ENCODE results near the gene EMCN.

EMCN gene

DNA sequence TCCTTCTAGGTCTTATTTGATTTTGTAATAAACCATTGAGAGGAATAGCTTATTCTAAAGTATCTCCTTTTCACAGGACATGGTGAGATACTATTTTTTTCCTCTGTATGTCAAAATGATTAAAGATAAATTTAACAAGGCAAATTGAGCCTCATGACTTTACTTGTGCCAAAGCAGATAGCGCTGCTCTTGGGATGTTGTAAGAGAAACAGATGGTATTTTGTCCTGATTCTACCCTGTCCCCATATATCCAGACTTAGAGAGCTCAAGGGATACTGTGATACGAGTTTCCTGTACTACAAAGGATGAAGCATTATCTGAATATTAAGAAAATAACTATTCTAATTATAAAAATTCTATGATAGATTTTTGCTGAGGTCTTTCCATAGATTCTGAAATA is 34.0 kb downstream of the EMCN start:
- Histone ChIP-seq H3K27me3 (ENCODE audit: insufficient read depth, low read length, poor library complexity, severe bottlenecking) (no peaks in the 10 kb centered on the region), H3F3A (ENCODE audit: low read depth) (no peaks in the 10 kb centered on the region), H3K9ac (ENCODE audit: low read depth, low read length, poor library complexity, severe bottlenecking) (no peak overlapping the region), H3K36me3 (ENCODE audit: insufficient read depth, low read length) (no peaks in the 10 kb centered on the region), H3K9me3 (ENCODE audit: insufficient read depth, low read depth, low read length) (no peaks in the 10 kb centered on the region), H3K4me3 (ENCODE audit: low read length, poor library complexity, severe bottlenecking) (no peak overlapping the region), H4K20me1 (ENCODE audit: insufficient read depth, low read length, poor library complexity, severe bottlenecking) (no peaks in the 10 kb centered on the region), H3K79me2 (ENCODE audit: insufficient read depth, low read length) (no peaks in the 10 kb centered on the region), H3K4me2 (ENCODE audit: low read depth, low read length, poor library complexity, severe bottlenecking) (no peak overlapping the region), H3K9me2 (replicated peaks; ENCODE audit: low read depth, low read length) (no peaks in the 10 kb centered on the region), H3K4me1 (ENCODE audit: insufficient read depth, low read length, poor library complexity, severe bottlenecking) (no peaks in the 10 kb centered on the region), H2AFZ (ENCODE audit: low read length) (no peak overlapping the region)
- TF ChIP-seq CTCF (conservative IDR thresholded peaks at IDR 0.05; ENCODE audit: low read length), result no peak
- TF ChIP-seq EZH2phosphoT487 (IDR thresholded peaks at IDR 0.05; ENCODE audit: borderline replicate concordance), result no peak

DNA sequence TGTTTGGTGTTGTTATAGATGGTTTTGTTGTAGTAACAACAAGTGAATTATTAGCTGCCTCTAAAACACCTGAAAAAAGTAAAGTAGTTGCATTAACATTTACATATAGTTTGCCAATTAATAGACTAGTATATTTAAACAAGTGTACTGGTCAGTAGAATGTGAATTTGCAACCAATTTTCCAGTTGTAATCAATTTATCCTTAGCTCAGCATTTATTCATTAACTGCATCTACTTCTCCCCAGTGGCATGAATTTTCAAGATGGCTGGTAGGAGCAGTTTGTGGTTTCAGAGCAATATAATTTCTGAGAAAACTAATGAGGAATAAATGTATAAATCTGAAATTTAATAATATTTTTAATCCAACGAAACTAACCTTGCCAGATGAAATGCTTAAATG is 37.9 kb downstream of the EMCN start:
- no peaks in the 10 kb centered on the region for H4K20me1 ChIP-seq (ENCODE audit: insufficient read depth, low read length, poor library complexity, severe bottlenecking)
- H3K9ac ChIP-seq (ENCODE audit: low read depth, low read length, poor library complexity, severe bottlenecking), result no peak overlapping the region
- H3K27me3 ChIP-seq (ENCODE audit: insufficient read depth, low read length, poor library complexity, severe bottlenecking), result no peaks in the 10 kb centered on the region
- H3K36me3 ChIP-seq (ENCODE audit: insufficient read depth, low read length), result no peaks in the 10 kb centered on the region
- no peaks in the 10 kb centered on the region for H3K4me1 ChIP-seq (ENCODE audit: insufficient read depth, low read length, poor library complexity, severe bottlenecking)
- H3K4me3 ChIP-seq (ENCODE audit: low read length, poor library complexity, severe bottlenecking), result no peak overlapping the region
- no peaks in the 10 kb centered on the region for H3K9me2 ChIP-seq (replicated peaks; ENCODE audit: low read depth, low read length)
- H3F3A ChIP-seq (ENCODE audit: low read depth), result no peaks in the 10 kb centered on the region
- no peak overlapping the region for H3K4me2 ChIP-seq (ENCODE audit: low read depth, low read length, poor library complexity, severe bottlenecking)
- no peaks in the 10 kb centered on the region for H3K79me2 ChIP-seq (ENCODE audit: insufficient read depth, low read length)
- H2AFZ ChIP-seq (ENCODE audit: low read length), result no peak overlapping the region
- H3K9me3 ChIP-seq (ENCODE audit: insufficient read depth, low read depth, low read length), result no peaks in the 10 kb centered on the region
- TF ChIP-seq EZH2phosphoT487 (IDR thresholded peaks at IDR 0.05; ENCODE audit: borderline replicate concordance) (no peak), CTCF (conservative IDR thresholded peaks at IDR 0.05; ENCODE audit: low read length) (no peak)

- Histone ChIP-seq H4K20me1 (ENCODE audit: insufficient read depth, low read length, poor library complexity, severe bottlenecking) (no peaks in the 10 kb centered on the region), H3K4me1 (ENCODE audit: insufficient read depth, low read length, poor library complexity, severe bottlenecking) (no peaks in the 10 kb centered on the region), H3F3A (ENCODE audit: low read depth) (no peaks in the 10 kb centered on the region), H3K4me2 (ENCODE audit: low read depth, low read length, poor library complexity, severe bottlenecking) (no peak overlapping the region), H3K9me3 (ENCODE audit: insufficient read depth, low read depth, low read length) (no peaks in the 10 kb centered on the region; the same call in 1 of the 2 replicates), H2AFZ (ENCODE audit: low read length) (no peak overlapping the region), H3K36me3 (ENCODE audit: insufficient read depth, low read length) (no peaks in the 10 kb centered on the region), H3K79me2 (ENCODE audit: insufficient read depth, low read length) (no peaks in the 10 kb centered on the region), H3K4me3 (ENCODE audit: low read length, poor library complexity, severe bottlenecking) (no peak overlapping the region), H3K9me2 (replicated peaks; ENCODE audit: low read depth, low read length) (no peaks in the 10 kb centered on the region), H3K9ac (ENCODE audit: low read depth, low read length, poor library complexity, severe bottlenecking) (no peak overlapping the region), H3K27me3 (ENCODE audit: insufficient read depth, low read length, poor library complexity, severe bottlenecking) (no peaks in the 10 kb centered on the region)
- TF ChIP-seq CTCF (conservative IDR thresholded peaks at IDR 0.05; ENCODE audit: low read length), result no peak
Measured at GRCh38 chr4:100469555-100469954, 48.3 kb downstream of the EMCN start.

All from Loucy (cell line).